ENCODE measurements around the gene MGAM2. TPM values are rescaled to one million over a fixed set of nuclear protein-coding genes. Genes with fewer than 3 reads are reported as not detected.

Gene MGAM2
- total RNA-seq, 1 donor from 2014 or later: not detected

DNA sequence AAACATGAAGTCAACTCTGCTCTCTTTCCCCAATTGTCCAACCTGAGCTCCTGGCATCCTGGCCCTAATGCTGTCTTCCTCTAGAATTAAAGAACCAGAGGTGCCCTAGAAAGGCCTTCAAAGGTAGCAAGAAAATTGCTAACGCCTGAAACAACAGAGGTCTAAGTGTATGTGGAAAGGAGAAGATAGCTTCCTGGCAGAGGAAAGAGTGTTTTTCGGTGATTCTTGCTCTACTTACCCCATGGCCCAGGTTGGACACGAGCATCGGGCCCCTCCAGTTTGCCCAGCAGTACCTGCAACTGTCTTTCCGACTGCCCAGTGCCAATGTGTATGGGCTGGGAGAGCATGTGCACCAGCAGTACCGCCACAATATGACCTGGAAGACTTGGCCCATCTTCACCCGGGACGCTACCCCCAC lies 22.2 kb downstream of the MGAM2 start:
- CTCF ChIA-PET: no interaction called here

GRCh38 chr7:142134909-142135308 lies 23.4 kb downstream of the MGAM2 start:
- Mint-ChIP-seq H3K36me3 (ENCODE audit: low read depth) (no peaks in the 10 kb centered on the region), H3K27ac (no peak overlapping the region), H3K4me3 (no peak overlapping the region), H3K9me3 (no peaks in the 10 kb centered on the region), H3K27me3 (no peaks in the 10 kb centered on the region), H3K4me1 (no peaks in the 10 kb centered on the region)
- DNase-seq (no peak), ATAC-seq (ENCODE audit: low read depth) (no peak)
- ChIA-PET POLR2A (no interaction called here), CTCF (no interaction called here)
- intact Hi-C loops (cut with micrococcal nuclease): no loop called here
- TF ChIP-seq CTCF (IDR thresholded peaks at IDR 0.05): no peak

More for the DNA sequence above, 22.2 kb downstream of the MGAM2 start:
- H3K27ac Mint-ChIP-seq: no peak overlapping the region
- POLR2A ChIA-PET: no interaction called here
- H3K36me3 Mint-ChIP-seq (ENCODE audit: low read depth): no peaks in the 10 kb centered on the region
- ATAC-seq (ENCODE audit: low read depth) (no peak), DNase-seq (no peak)
- no peak for TF ChIP-seq CTCF (IDR thresholded peaks at IDR 0.05)
- no peaks in the 10 kb centered on the region for H3K4me1 Mint-ChIP-seq
- no peaks in the 10 kb centered on the region for H3K27me3 Mint-ChIP-seq
- no peaks in the 10 kb centered on the region for H3K9me3 Mint-ChIP-seq
- H3K4me3 Mint-ChIP-seq: no peak overlapping the region
- intact Hi-C loops (cut with micrococcal nuclease): no loop called here

- Mint-ChIP-seq H3K36me3 (ENCODE audit: low read depth) (no peaks in the 10 kb centered on the region), H3K27me3 (no peaks in the 10 kb centered on the region), H3K27ac (no peak overlapping the region), H3K4me1 (no peaks in the 10 kb centered on the region), H3K9me3 (no peaks in the 10 kb centered on the region), H3K4me3 (no peak overlapping the region)
- ATAC-seq (ENCODE audit: low read depth) (no peak), DNase-seq (no peak)
- ChIA-PET POLR2A (no interaction called here), CTCF (no interaction called here)
- intact Hi-C loops (cut with micrococcal nuclease): no loop called here
- TF ChIP-seq CTCF (IDR thresholded peaks at IDR 0.05): no peak
Measured at GRCh38 chr7:142138996-142139395, 27.5 kb downstream of the MGAM2 start.

DNA sequence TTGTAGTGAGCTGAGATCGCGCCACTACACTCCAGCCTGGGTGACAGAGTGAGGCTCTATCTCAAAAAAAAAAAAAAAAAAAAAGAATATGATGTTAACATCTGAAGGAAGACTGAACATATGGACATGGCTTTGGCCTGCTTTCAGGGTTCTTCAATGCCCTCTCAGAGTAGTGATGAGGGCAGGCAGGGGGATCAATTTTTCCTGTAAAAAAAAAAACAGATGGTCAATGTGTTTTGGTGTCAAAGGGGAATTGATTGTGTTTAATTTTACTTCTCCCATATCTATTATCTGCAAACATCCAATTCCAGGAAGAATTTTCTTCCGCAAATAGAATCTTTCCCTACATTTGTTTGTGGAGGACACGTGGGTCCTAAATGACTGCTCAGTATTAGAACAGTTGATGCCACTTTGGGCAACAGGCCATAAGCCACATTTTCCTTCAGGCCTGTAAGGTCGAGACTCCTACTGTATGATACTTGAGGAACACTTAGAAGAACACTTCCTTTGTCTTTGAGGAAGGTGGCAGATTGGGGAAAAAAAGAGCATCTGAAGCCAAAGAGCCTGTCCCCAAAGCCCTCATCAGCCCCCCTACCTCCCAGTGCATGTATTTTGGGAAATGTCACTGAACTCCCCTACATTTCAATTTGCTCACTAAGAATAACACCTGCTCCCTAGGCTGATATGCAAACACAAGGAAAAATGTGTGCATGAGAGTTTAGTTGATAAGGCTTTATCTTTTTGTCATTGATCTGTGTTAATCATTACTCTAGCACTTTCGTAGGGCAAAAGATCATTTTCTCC lies 28.3 kb downstream of the MGAM2 start:
- H3K36me3 Mint-ChIP-seq (ENCODE audit: low read depth): no peaks in the 10 kb centered on the region
- ChIA-PET POLR2A (no interaction called here), CTCF (no interaction called here)
- TF ChIP-seq CTCF (IDR thresholded peaks at IDR 0.05): no peak
- DNase-seq: no peak
- no peaks in the 10 kb centered on the region for H3K27me3 Mint-ChIP-seq
- no peak for ATAC-seq (ENCODE audit: low read depth)
- H3K4me3 Mint-ChIP-seq: no peak overlapping the region
- intact Hi-C loops (cut with micrococcal nuclease): no loop called here
- H3K27ac Mint-ChIP-seq: no peak overlapping the region
- H3K4me1 Mint-ChIP-seq: no peaks in the 10 kb centered on the region
- no peaks in the 10 kb centered on the region for H3K9me3 Mint-ChIP-seq

DNA sequence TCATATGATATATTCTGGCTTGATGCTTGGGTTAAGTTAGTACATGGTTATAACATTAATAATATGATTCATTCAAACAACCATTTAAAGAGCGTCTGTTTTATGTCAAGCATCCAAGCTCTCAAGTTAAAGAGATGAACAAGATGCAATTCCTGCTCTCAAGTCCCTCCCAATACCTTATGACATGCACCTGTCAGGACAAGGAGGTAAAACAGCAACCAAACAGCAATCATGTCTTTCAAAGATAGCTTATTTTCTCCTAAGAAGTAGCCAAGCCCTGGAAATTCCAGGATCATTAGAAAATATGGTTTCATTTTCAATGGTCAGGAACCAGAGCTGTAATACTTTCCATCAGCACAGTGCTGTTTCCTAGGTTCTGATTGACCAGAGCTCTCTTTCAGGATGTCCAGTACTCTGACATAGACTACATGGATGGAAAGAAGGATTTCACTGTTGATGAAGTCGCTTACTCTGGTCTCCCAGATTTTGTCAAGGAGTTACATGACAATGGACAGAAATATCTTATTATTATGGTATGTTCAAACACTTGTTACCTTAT lies 29.0 kb downstream of the MGAM2 start:
- no peak overlapping the region for H3K27ac Mint-ChIP-seq
- no peaks in the 10 kb centered on the region for H3K27me3 Mint-ChIP-seq
- H3K9me3 Mint-ChIP-seq: no peaks in the 10 kb centered on the region
- POLR2A ChIA-PET: no interaction called here
- intact Hi-C loops (cut with micrococcal nuclease): no loop called here
- no peak for TF ChIP-seq CTCF (IDR thresholded peaks at IDR 0.05)
- CTCF ChIA-PET: no interaction called here
- ATAC-seq (ENCODE audit: low read depth) (no peak), DNase-seq (no peak)
- H3K4me1 Mint-ChIP-seq: no peaks in the 10 kb centered on the region
- H3K4me3 Mint-ChIP-seq: no peak overlapping the region
- H3K36me3 Mint-ChIP-seq (ENCODE audit: low read depth): no peaks in the 10 kb centered on the region

Data from activated B cell treated with CpG ODN at 0.5 μM for 24 hours (primary cell).